NB4 (cell line): Measurements from ENCODE around the gene CRTAC1.

Source experiments
- DNase-seq: peaks from one replicate; pipeline ENCODE4 v3.0.0; 2010; ENCODE audit warnings: low read depth
- H3K4me3 ChIP-seq: one replicate; pipeline ENCODE4 v1.5.1; 2011; ENCODE audit warnings: mild to moderate bottlenecking, low read depth, low read length, moderate library complexity
- CTCF ChIP-seq: IDR thresholded peaks from one replicate; pipeline ENCODE4 v1.5.1; 2012; ENCODE audit warnings: low read depth, low read length
- MAX ChIP-seq: IDR thresholded peaks from 2 replicates; pipeline ENCODE4 v1.6.1; 2011; ENCODE audit warnings: low read depth, low read length
- MYC ChIP-seq: IDR thresholded peaks from 2 replicates; pipeline ENCODE4 v1.6.1; 2011; ENCODE audit warnings: low read depth, low read length
- POLR2A ChIP-seq: IDR thresholded peaks from 2 replicates; pipeline ENCODE4 v1.6.1; 2011; ENCODE audit warnings: mild to moderate bottlenecking; ENCODE audit not compliant: insufficient read length; ENCODE audit errors: extremely low read depth

CRTAC1 gene

DNA sequence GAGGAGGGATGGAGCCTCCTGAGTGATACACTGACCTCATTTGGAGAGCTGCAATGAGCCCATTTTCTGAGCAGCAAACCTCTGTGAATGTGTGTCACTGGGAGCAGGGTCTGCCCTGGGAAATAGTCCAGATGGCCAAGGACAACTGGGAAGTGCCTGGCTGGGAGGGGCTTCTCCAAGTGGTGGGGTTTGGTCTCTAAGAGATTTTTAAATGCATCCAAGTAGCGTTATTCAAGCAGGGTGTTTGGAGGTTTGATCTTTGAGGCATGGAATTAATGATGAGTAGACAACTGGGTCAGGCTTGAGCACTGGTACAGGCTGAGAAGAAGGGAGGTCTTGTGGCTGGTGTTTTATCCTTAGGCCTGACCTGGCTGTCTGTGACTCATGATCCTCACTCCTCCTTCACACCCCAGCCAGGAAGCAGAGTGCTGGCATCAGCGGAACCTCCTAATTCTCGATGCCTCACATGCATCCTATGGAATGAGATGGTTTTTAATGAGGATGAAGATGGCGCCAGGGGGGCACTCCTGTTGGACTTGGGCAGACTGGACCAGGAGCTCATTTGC lies 177.5 kb downstream of the CRTAC1 start:
- DNase-seq = no peak
- no peak for TF ChIP-seq POLR2A
- TF ChIP-seq CTCF = no peak
- no peak for TF ChIP-seq MYC
- H3K4me3 ChIP-seq = no peak overlapping the region

DNA sequence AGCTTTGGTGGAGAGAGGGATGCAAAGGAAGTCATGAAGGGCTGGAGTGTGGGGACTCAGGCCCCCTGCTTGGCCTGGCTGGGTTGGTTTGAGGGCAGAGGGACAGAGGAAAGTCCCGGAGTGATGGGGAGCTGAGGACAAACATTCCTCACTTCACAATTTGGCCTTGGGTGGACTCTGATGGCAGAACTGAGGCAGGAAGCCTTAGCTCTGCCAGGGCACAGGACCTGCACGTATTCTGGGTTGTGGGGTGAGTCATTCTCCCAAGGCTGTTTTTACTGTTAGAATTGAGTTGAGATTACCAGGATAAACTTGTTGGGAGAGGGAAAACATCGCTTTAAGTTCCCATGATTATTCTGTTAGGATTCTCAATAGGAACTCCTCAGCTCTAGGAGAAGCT lies 178.1 kb downstream of the CRTAC1 start:
- DNase-seq = no peak
- no peak overlapping the region for H3K4me3 ChIP-seq
- TF ChIP-seq CTCF (no peak), MYC (no peak), POLR2A (no peak), MAX (no peak)

- peak; percentile 42 for DNase-seq
- TF ChIP-seq POLR2A (no peak), MYC (no peak), MAX (no peak), CTCF (no peak)
- H3K4me3 ChIP-seq = no peak overlapping the region
Observed at GRCh38 chr10:97851341-97852001, 178.9 kb downstream of the CRTAC1 start.

DNA sequence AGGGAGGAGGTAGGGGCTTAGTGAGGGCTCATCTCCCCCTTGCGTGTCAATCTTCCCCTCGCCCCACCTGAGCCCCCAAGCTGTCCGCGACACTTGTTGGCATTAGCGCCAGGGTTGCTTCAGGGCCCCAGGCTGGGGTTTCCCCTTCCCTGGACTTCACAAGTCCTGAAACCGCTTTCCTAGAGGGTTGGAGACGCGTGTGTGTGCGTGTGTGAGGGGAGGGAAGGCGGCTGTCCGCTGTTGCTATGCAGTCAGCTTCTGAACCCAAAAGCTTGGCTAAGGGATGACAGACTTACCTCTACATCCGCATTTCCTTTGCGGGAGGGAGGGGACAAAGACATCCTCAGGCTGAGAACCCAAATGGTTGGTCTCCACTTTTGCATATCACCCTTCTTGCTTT lies 180.0 kb downstream of the CRTAC1 start:
- no peak overlapping the region for H3K4me3 ChIP-seq
- peak; percentile 29 for DNase-seq
- TF ChIP-seq MAX (no peak), MYC (no peak), POLR2A (no peak), CTCF (no peak)

DNA sequence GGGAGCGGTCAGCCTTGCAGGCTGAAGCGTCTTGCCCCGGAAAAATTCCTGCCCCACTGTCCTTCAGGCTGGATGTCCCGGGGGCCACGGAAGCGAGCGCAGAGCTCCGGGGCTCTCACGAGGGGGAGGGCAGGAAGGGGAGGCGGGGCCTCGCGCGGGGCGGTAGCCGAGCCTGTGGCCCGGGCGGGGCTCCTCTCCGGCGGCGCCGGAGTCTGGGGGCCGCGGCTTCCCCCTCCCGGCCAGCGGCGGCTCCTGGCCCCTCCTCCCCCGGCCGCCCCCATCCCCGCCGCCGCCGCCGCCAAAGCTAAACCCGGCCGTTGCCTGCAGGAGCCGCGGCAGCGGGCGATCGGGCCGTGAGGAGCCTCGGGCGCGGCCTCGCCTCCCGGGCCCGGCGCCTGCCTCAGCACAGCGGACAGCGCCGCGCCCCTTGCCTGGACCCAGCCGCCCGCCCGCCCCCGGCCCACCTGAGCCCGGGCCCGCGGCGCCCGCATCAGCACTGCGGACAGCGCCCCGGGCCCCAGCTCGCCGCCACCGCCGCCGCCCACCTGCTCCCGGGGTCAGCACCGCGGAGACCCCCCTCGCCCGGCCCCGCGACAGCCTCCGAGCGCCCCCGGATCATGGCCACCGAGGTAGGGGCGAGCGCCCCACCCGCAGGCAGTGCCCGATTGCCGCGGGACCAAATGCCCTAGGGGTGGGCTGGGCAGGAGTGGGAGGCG lies 180.6 kb downstream of the CRTAC1 start, which contains the start of gene GOLGA7B:
TSS of gene GOLGA7B (plus strand) at position 157 of the 716 bp plus-strand sequence. CDS start at position 618, 461 bp downstream.
- TF ChIP-seq MYC = no peak
- no peak for TF ChIP-seq MAX
- TF ChIP-seq POLR2A = no peak
- no peak for TF ChIP-seq CTCF
- peak; percentile 74 for DNase-seq
- peak within 1 kb of the TSS; percentile 28 for H3K4me3 ChIP-seq
